Prostate gland (tissue), 2 donors: Measurements from ENCODE around the gene LSMEM2.

Source experiments
- POLR2A ChIP-seq: fragments of 450-650 bp; IDR thresholded peaks from one replicate; pipeline ENCODE4 v1.6.1; 2016; ENCODE audit warnings: antibody characterized with exemption, mild to moderate bottlenecking
- POLR2AphosphoS5 ChIP-seq: sonication (generic); formaldehyde crosslinking; IDR thresholded peaks from one replicate; pipeline ENCODE4 v1.6.1; 2017; ENCODE audit warnings: antibody characterized with exemption
- TF ChIP-seq, protein P1 (sequence below), 4 experiments: fragments of 200-600 bp in 2 of 4; fragments of 450-650 bp in 2 of 4; sonication (generic) in 2 of 4; IDR thresholded peaks; 1 replicate in 3 of 4; 2 replicates in 1 of 4; pipeline ENCODE4 v1.5.1; 2016 to 2019; ENCODE audit warnings: antibody characterized with exemption in 4 of 4, mild to moderate bottlenecking in 2 of 4, moderate library complexity in 2 of 4

DNA sequence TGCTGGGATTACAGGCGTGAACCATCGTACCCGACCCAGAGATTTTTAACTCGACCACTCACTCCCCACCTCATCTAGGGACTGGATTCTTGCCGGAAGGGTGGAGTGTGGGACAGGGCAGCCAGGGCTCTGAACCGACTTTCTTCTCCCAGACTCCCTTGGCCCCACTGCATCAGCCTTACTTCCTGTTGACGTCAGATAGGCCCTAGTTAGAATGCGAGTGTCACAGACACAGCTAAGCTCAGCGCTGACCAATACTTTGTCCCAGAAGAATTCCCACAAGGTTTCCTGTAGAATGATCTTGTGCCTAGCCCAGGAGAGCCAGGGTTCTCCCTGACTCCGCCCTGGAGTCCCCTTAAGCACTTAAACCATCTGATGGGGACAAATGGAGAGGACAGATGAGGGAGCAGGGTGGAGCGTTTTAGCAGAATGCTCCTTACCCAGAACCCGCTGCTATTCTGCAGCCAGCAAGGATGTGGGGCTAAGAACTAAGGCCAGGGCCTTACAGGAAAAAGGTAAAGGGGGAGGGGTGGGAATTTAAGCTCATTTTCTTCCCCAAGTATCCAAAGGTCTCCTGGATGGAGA lies 54.9 kb downstream of the LSMEM2 start:
- TF ChIP-seq POLR2A (no peak), POLR2AphosphoS5 (no peak)
- TF ChIP-seq, protein P1, sequence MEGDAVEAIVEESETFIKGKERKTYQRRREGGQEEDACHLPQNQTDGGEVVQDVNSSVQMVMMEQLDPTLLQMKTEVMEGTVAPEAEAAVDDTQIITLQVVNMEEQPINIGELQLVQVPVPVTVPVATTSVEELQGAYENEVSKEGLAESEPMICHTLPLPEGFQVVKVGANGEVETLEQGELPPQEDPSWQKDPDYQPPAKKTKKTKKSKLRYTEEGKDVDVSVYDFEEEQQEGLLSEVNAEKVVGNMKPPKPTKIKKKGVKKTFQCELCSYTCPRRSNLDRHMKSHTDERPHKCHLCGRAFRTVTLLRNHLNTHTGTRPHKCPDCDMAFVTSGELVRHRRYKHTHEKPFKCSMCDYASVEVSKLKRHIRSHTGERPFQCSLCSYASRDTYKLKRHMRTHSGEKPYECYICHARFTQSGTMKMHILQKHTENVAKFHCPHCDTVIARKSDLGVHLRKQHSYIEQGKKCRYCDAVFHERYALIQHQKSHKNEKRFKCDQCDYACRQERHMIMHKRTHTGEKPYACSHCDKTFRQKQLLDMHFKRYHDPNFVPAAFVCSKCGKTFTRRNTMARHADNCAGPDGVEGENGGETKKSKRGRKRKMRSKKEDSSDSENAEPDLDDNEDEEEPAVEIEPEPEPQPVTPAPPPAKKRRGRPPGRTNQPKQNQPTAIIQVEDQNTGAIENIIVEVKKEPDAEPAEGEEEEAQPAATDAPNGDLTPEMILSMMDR (IDR thresholded peaks at IDR 0.05) = no peak
